Suppressor macrophage treated with lipopolysaccharide for 1 hour (primary cell): ENCODE results near the gene ODC1.

Source experiments
- DNase-seq, 3 donors: peaks; one replicate each; pipeline ENCODE4 v3.0.0-alpha.2; 2020 to 2022

ODC1 gene

GRCh38 chr2:10413503-10413902, 34.6 kb downstream of the ODC1 start:
- no peak for DNase-seq

- DNase-seq = peak; percentile 51 to 57 (median 56)
These were observed 35.7 kb downstream of the ODC1 start for GRCh38 chr2:10412380-10412779.

DNA sequence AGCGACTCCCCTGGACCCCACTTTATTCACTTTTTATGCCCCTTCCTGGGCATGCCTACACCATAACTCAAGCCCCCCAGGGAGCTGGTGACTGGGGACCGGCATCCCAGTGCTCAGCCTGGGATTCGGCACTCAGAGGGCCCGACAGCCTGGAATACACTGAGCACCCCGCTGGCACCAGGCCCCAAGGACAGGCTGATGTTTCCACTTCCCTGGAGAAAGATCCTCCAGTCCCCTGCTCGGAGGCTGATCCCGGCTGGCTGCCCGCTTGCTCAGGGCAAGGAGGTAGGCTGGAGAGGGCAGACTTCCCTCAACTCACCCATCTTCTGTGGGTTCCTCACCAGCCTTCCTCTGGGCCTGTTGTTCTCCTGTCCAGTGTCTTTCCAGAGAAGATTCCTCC, 36.6 kb downstream of the ODC1 start:
- DNase-seq = no peak

GRCh38 chr2:10410823-10411437, 37.2 kb downstream of the ODC1 start:
- DNase-seq = no peak

GRCh38 chr2:10410001-10410822, 37.9 kb downstream of the ODC1 start:
- DNase-seq = peak; percentile 65 to 87 (median 70)

- peak; percentile 72 to 78 (median 77) for DNase-seq
These were observed 39.2 kb downstream of the ODC1 start for GRCh38 chr2:10408649-10409579.

GRCh38 chr2:10407841-10408648, 40.1 kb downstream of the ODC1 start:
- DNase-seq = peak; percentile 72 to 83 (median 78)

GRCh38 chr2:10407432-10407831, 40.7 kb downstream of the ODC1 start:
- no peak for DNase-seq

- no peak for DNase-seq
These were observed 41.5 kb downstream of the ODC1 start for GRCh38 chr2:10406491-10407188.

GRCh38 chr2:10406016-10406415, 42.1 kb downstream of the ODC1 start:
- no peak for DNase-seq

DNA sequence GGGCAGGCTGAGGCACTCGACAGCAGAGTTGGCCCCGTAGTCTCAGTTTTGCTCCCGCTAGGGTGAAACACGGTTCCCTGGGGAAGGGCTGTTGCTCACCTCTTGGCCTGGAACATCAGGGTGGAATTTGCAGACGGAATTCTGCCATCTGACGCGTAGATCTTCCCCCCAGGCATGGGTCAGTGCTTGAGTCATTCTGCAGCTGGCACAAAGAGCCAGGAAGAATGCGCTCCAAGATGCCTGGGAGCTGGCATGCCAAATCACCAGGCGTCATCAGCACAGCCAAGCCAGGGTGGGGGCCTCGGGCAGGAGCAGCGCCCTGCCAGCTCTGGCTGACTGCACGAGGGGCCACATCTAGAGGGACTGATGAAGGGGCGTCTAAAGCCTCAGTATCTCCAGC, 42.7 kb downstream of the ODC1 start:
- DNase-seq = no peak

GRCh38 chr2:10404324-10405143, 43.6 kb downstream of the ODC1 start:
- no peak for DNase-seq

DNA sequence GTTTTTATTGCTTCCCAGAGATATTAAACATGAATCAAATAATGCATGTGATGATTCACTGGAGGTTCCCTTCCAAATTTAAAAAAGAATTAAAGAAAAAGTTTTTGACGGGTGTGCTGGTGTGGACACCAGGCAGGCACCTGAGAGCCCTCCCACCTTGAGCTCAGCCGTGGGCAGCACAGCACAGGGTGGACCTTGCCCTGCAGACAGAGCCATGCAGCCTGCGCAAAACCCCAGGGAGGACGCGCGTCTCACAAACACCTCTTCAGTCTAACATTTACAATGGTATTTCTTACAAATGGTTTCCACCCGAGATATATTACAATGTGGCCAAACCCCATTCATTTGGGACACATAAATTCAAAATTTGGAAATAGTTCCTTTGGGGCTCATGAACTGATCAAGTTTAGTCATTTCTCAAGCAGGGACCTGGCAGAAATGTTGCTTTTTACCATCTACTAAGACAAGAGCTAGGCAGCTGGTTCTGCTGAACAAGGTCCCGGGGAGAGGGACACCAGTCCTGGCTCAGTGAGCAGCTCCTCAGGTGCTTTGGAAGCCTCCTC, 45.4 kb downstream of the ODC1 start:
- no peak for DNase-seq

DNA sequence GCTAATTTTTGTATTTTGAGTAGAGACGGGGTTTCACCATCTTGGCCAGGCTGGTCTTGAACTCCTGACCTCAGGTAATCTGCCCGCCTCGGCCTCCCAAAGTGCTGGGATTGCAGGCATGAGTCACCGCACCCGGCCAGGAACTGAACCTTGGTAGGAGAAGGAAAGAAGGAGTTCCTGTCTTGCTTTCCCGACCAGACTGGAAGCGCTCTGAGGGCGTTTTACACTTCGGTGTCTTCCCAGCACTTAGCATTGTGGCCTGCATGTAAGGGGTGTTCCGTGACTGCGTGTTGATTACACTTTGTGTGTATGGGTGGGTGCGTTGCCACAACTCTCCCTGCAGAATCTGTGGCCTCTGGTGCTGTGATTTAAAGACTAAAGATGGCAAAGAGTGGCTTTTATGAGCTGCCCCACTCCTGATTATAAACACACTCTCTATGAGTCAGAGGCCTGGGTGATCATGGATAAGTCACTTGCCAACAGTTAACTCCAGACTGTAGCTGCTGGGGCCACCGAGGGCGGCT, 46.0 kb downstream of the ODC1 start:
- DNase-seq = peak; percentile 58 to 73 (median 71)

DNA sequence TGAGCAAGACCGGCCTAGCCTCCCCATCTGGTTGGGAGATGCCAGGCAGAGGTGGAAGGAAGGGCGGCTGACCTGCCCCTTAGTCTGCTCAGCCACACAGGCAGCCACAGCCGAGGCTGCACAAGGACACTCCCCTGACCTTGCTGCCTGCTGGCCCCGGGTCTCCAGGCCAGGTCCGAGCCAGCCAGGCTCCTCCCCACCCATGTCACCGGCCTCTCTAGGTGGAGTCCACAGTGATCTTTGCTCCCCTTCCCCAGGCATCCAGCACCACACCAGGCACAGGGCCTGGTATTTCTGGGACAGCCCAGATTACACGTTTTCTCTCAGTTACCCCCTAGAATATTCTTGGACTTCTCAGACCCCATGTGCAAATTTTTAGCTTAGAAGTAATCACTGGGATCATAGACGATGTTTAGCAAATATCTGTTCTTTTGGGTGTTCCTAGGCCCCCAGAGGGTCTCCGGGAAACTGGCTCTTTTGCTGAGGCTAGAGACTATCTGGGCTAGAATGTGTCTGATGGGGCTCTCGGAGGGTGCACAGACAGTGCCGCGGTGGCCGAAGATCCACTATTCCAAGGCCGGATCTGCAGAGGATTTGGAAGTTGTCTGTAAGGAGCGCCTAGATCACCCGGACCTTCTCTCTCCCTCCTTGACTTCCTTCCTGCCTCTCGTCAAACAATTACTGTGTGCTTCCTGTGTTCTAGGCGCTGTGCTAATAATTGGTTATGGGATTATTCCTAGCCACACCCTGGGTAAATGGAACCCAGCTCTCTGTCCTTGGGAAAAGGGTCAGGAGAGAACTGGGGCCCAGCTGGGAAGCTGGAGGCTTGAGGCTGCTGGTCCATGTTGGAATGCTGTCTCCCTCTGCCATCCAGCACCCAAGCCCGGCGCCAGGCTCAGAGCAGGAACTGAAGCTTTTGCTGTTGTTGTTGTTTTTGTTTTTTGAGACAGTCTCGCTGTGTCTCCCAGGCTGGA, 46.9 kb downstream of the ODC1 start:
- DNase-seq = no peak

DNA sequence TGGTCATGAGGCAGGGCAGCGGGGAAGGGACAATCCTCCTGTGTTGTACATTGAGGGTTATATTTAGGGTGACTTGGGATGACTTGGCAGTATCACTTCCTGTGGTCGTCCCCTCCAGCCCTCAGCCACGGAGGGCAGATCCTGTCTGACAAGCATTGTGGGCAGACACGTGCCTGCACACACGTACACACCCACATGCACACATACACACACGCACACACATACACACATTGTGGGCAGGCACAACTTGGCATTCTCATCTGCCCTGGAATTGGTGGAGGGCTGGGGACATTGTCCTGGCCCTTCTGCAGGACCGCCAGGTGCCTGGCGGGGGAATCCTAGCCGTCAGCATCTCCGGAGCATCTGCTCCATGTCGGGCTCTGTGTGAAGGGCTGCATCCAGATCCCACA, 47.6 kb downstream of the ODC1 start:
- DNase-seq = peak; percentile 88 to 93 (median 89)

DNA sequence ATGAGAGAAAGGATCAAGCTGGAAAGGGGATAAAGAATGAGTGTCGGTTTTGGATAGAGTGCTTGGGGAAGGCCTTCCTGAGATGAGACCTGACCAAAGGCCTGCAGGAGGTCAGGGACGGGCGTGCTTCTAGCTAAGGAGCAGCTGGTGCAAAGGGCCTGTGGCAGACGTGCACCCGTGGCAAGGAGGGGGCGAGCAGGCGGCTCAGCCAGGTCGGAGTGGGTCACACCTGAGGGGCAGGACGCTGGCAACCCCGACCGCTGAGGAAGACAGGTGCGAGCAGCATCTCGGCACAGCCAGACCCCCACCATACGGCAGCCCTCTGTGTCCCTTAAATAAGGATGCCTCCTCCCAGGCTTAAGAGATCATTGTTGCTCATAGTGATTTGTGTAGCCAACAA, 48.1 kb downstream of the ODC1 start:
- no peak for DNase-seq

DNA sequence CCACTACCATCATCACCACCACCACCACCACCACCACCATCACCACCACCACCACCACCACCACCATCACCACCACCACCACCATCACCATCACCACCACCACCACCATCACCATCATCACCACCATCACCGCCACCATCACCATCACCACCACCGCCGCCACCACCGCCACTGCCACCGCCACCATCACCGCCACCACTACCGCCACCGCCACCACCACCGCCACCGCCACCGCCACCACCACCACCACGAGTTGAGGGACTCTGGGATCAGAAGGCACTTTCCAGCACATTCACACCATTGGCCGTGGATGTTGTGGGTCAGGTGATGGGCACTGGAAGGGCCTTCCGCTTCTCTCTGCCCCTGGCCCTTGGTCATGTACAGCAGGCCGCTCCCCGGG, 48.8 kb downstream of the ODC1 start:
- DNase-seq = no peak

GRCh38 chr2:10398496-10398895, 49.6 kb downstream of the ODC1 start:
- peak; percentile 91 to 95 (median 95) for DNase-seq
